Fibroblast of skin of right quadriceps (primary cell): ENCODE measurements around the gene GLI1.
"Not testable (repeated sequence)": the region's sequence is repeated elsewhere in the genome, so short reads cannot be mapped to it uniquely, and the experiment has no call there.

Source experiments
- DNase-seq: peaks from one replicate; pipeline ENCODE4 v3.0.0-alpha.2; 2013

The GLI1 gene

GRCh38 chr12:57500213-57500612 is 40.6 kb downstream of the GLI1 start:
- no peak for DNase-seq

GRCh38 chr12:57502311-57502969 is 42.9 kb downstream of the GLI1 start:
- DNase-seq, result not testable (repeated sequence)

- DNase-seq, result not testable (repeated sequence)
These were observed 47.0 kb downstream of the GLI1 start for GRCh38 chr12:57506541-57506940.

GRCh38 chr12:57507796-57508195 is 48.2 kb downstream of the GLI1 start:
- not testable (repeated sequence) for DNase-seq

- DNase-seq, result no peak
These were observed 51.6 kb downstream of the GLI1 start for GRCh38 chr12:57511161-57511560.

GRCh38 chr12:57511588-57512325 is 52.2 kb downstream of the GLI1 start:
- no peak for DNase-seq

GRCh38 chr12:57512665-57513064 is 53.1 kb downstream of the GLI1 start:
- no peak for DNase-seq

- no peak for DNase-seq
These were observed 53.7 kb downstream of the GLI1 start for GRCh38 chr12:57513266-57513665.

GRCh38 chr12:57513677-57514076 is 54.1 kb downstream of the GLI1 start:
- DNase-seq, result not testable (repeated sequence)

- DNase-seq, result not testable (repeated sequence)
These were observed 54.7 kb downstream of the GLI1 start for GRCh38 chr12:57514246-57514645.

GRCh38 chr12:57514720-57515407 is 55.3 kb downstream of the GLI1 start:
- DNase-seq, result no peak

- no peak for DNase-seq
These were observed 55.9 kb downstream of the GLI1 start for GRCh38 chr12:57515408-57515933.

GRCh38 chr12:57515934-57516541 is 56.5 kb downstream of the GLI1 start:
- no peak for DNase-seq

GRCh38 chr12:57516617-57517153 is 57.1 kb downstream of the GLI1 start:
- no peak for DNase-seq

GRCh38 chr12:57517187-57517586 is 57.6 kb downstream of the GLI1 start:
- DNase-seq, result peak; percentile 47

- not testable (repeated sequence) for DNase-seq
These were observed 58.1 kb downstream of the GLI1 start for GRCh38 chr12:57517718-57518117.

GRCh38 chr12:57518176-57518919 is 58.8 kb downstream of the GLI1 start:
- no peak for DNase-seq

- DNase-seq, result peak; percentile 40
These were observed 59.6 kb downstream of the GLI1 start for GRCh38 chr12:57518920-57519795.

GRCh38 chr12:57519796-57520052 is 60.1 kb downstream of the GLI1 start:
- DNase-seq, result no peak

GRCh38 chr12:57520053-57520818 is 60.7 kb downstream of the GLI1 start, which contains the start of gene DDIT3:
Gene DDIT3 (minus strand): TSS chr12:57520514. CDS start chr12:57517406, 3,108 bp downstream.
- peak; percentile 99 for DNase-seq
